Stimulated activated CD4-positive, alpha-beta T cell treated with anti-CD3 and anti-CD28 coated beads, Interleukin-15, amount 100 ng/mL, for 1 hour (primary cell): Measurements from ENCODE around the gene DIPK1B.

Source experiments
- DNase-seq, 2 donors: peaks; one replicate each; pipeline ENCODE4 v3.0.0-alpha.2; 2020; ENCODE audit warnings: low read depth in 1 of 2, low spot score in 1 of 2

Gene DIPK1B

DNA sequence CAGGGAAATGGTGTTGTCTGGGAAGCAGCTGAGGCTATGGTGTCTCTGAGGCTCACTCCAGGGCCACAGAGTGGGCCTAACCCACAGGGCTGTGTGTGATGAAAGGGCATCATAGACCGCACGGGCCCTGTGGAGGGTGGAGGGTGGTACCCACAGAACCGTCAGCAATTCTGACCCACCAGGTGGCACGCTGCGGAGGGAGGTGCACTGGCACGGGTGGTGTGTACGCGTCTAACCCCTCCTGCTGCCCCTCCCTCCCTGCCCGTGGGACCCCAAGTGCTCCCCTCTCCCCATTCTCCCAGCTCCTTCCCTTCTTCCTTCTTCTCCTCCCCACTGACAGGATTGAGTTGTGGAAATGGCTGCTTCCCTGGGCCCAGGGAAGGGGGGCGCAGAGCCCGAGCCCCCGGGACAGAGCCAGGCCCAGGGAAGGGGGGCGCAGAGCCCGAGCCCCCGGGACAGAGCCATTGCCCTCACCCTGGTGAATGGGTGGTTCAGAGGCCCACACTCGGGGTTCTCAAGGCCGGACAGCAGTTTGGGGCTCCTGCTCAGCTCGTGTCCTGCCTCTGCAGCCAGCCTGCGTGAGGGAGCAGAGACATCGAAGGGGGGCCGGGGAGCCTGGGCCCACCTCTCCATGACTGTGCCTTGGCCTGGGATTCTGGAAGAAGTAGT, 23.6 kb downstream of the DIPK1B start:
- DNase-seq = no peak

DNA sequence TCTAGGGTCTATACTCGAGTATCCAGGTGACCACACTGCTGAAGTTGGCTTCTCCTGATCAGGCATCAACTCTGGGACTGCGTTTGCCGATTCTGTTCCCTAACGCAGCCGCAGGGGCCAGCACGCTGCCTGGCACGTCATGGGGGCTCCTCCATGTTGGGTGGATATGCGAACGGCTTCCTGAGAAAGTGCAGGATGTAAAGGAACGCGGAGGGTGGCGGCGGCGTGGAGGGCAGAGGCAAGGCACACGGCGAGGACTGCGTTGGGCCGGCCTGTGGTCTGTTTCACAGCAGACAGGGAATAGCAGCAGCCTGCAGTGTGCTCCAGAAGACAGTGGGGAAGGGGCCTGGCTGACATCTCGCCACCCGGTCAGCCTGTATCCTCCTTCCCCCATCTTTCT, 26.6 kb downstream of the DIPK1B start:
- no peak for DNase-seq

DNA sequence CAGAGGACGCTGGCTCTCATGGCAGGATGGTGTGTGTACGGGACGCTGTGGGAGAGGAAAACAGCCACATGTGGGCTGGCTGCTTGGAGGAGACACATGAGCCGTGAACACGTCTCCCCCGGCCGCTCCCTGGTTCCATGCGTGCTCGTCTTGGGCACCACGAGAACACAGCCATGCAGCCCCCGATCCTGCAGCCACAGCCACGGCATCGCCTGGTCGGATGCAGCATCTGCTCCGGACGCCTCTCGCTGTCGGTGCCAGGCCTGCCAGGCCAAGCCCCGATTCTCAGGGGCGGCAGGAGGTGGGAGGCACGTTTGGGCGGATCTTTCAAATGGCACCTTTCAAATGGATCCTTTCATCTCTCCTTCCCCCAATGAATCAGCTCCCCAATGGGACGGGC, 27.1 kb downstream of the DIPK1B start:
- DNase-seq = no peak

DNA sequence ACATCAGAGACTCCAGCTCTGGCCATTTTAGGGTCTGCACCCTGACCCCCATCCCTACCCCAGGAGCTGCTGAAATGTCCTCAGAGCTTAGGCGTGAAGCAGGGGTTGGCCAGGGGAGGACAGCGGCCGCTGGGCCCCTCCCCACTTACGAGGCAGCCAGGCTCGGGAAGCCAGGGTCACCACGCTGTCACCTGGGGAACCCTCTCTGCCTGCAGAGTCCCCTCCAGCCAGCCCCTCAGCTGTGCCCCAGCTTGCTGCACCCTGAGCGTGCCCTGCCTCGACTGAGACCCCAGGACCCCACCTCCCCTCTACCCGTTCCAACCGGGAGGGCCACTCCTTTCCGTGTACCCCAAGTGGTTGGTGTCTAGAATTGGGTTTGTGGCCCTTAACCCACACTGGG, 27.7 kb downstream of the DIPK1B start:
- DNase-seq = no peak

DNA sequence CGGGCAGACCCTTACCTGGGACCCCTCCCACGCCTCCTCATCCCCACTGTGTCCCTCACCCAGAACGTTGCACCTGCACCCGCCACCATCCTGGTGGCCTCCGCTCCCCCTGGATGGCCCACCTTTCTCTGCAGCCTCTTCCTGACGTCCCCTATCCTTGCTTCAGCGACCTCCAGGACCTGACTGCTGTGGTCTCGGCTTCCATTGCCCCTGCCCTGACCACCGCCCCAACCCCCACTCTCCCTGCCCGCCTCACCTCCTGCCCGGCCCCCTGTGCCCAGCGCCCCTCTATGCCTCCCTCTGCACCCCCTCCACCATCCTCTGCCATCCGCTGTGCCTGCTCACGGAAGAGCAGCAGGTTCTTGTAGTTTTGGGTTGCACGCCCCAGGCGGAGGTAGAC, 28.1 kb downstream of the DIPK1B start:
- no peak for DNase-seq

DNA sequence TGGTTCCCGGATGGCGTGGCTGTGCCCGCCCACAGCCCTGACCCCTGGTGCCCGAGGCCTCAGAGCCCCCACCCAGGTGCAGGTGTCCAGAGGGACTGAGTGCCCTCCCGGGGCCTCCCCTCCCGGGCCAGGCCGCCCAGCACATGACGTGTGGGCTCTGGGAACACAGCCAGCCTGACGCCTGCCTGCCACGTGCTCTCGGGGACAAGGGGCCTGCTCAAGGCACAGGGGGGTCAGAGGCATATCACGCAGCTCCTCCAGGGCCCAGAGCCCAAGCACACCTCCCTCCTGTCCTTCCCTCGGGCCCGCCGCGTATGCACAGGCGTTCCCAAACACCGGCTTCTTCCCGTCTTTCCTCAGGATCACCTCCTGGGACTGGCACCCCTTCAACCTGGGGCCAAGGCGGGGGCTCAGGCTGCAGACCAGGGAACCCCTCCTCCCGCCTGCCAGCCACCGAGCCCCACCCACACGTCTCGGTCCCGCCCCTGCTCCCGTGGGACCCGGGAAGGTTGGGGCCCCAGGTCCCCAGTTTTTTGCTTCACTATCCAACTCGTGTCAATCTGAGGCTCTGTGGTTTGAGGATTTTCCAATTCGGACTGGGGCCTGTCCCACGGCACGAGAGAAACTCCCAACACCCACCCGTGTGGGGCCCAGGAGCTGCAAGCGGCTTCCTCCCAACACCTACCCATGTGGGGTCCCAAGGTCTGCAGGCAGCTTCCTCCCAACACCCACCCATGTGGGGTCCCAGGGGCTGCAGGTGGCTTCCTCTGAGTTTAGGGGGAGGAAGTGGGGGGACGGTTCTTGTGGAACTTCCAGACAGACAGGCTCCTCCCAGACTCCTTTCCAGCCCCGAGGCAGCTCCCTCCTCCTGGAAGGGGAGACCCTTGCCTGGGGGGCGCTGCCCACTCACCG, 28.9 kb downstream of the DIPK1B start:
- DNase-seq = no peak

DNA sequence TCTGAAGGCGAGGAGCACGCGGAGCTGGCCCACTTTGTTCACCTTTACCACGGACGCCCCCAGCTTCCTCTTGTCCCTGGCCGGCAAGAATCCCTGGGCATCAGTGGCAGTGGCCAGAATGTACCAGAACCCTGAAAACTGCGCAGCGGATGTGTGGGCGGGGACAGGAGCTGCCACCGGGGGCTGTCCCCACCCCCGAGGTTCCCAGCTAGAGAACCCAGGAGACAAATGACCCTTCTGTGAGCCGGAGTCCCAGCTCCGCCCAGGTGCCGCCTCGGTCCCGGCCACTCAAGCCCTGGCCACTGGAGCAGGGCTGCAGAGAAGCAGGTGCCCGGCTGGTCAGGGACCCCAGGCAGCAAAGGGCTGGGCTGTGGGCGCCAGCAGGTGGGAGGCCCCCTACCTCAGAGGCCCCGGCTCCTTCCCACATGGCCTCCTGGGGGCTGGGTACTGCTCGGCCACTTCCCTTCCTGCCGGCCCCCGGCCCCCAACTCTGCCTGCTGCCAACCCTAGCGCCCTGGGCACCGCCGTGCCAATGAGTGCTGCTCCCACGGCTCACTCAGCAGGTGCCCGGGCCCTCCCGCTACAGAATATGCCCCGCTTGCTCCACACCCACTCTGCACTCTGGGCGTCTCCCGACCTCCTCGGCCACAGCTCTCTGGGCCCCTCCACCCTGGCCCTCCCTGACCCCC, 29.7 kb downstream of the DIPK1B start:
- DNase-seq = no peak

DNA sequence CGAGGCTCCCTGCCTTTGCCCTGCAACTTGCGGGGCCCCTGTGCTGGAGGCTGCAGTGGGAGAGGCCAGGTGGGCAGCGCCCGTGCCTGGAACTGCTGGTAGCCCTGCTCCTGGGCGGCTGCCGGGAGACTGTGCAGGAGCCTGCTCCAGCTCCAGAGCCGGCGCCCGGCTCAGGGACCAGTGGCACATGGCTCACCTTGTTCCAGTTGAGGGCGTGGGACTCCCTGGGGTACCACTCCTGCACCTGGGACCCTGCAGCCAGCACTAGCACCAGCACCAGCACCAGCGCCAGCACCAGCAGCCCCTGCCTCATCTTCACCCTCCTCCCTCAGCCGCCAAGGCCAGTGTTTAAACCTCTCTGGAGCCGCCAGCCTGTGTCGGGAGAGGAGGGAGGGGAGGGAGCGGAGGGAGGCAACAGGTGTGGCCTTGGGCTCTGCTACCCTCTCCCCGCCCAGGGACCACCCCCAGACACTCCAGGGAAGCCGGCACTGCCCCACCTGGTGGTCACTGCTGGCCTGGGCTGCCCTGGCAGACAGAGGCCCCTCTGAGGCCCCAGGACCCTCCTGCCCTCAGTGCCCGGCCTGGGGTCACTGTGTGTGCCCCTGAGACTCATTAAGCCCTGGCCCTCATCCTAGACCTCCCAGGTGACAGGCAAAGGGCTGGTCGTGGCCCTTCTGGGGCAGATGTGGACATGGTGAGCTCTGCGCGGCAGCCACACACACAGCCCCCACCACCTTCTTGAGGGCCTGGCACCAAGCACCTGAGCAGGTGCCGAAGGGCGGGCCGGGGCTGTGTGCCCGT, 30.4 kb downstream of the DIPK1B start, which contains the start of gene LCN10:
Gene LCN10, minus strand, starts transcription at position 350 of the 801 bp plus-strand sequence. Its CDS starts 37 bp downstream, at position 313.
- no peak for DNase-seq

DNA sequence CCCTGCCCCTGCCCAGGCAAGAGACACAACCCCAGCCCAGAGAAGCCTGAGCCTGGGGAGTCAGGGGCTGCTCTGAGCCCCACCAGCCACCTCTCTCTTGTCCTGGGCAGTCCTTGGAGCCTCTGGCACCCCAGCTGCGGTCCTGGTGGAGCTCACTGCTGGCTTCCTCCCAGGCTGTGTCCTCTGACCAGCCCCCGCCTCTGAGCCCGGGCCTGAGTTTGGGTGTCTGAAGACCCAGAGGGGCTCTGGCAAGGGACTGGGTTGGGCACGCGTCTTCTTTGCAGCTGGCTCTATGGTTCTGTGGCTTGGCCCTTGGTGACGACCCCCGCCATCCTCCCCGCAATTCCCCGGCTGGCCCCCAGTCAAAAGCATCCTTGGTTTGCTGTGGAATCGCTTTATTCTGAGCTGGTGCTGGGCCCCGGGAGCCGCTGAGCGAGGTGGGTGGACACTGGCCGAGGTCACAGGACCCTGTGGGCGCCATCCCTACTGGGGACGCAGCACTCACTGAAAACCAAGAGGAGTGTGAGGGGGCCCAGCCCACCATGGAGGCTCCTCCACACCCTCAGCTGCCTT, 31.4 kb downstream of the DIPK1B start:
- no peak for DNase-seq

DNA sequence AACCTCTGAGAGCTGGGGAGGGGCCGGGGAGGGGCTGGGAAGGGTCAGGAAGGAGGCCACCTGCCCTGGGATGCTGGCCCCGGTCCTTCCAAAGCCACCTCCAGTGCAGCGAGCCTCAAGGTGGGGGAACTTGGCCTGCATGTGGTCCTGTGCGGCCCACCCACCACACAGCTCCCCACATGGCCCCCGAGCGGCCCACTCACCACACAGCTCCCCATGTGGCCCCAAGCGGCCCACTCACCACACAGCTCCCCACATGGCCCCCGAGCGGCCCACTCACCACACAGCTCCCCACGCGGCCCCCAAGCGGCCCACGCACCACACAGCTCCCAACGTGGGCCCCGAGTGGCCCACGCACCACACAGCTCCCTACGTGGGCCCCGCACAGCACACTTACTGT, 32.4 kb downstream of the DIPK1B start:
- DNase-seq = no peak

DNA sequence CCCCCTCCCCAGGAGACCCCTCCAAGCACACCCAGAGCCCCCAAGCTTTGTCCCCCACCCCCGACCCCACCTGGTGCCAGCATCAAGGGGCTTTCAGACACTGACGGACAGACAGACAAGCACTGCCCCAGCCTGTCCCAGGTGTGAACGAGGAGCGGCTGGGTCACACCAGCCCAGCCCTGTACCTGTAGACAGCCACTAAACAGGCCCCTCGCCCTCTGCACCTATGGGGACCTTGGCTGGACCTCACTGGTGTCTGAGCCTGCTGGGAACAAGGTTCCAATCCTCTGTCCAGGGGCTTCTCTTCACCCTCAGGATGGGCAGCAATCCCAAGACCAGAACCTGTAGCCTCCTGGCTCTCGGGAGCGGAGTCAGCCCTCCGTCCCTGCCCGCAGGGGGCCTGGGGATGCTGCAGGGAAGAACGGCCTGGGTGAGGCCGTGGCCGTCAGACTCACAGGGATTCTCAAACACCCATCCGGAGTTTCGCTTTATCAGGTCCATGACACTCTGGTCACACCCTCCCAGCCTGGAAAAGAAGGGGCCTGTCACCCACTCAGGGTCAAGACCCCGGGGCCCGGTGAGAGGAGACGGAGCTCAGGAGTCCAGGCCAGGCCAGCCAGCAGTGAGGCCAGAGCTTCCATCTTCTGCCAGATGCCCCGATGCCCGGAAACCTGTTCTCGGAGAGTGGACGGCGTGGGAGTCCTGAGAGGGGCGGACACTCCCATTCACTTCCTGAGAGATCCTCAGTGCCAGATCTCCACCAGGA, 33.2 kb downstream of the DIPK1B start:
- DNase-seq = no peak

DNA sequence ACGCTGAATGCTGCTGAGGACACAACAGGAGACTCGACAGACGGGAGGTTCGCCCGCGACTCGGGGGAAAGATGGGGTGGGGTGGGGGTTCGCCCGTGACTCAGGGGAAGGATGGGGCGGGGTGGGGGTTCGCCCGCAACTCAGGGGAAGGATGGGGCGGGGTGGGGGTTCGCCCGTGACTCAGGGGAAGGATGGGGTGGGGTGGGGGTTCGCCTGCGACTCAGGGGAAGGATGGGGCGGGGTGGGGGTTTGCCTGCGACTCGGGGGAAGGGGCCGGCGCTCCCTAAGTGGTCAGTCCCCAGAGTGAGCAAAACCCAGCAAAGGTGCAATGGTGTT, 33.8 kb downstream of the DIPK1B start:
- DNase-seq = no peak

DNA sequence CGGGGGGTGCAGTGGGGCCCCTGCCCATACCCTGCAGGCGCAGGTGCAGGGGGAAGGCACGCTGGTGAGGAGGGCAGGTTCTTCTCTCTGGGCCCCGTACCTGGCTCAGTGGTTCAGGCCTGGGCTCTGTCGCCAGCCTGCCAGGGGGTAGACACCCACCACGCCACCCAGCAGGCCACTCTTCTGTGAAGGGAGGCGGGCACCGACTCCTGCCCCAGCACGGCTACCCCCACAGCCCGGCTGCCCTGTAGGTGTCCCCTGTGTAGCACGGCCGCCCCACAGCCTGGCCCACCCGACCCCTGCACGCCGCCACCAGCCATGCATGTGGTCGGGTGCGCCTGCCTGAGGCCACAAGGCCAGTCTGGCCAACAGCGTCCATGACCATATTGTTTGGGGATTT, 34.2 kb downstream of the DIPK1B start:
- no peak for DNase-seq

DNA sequence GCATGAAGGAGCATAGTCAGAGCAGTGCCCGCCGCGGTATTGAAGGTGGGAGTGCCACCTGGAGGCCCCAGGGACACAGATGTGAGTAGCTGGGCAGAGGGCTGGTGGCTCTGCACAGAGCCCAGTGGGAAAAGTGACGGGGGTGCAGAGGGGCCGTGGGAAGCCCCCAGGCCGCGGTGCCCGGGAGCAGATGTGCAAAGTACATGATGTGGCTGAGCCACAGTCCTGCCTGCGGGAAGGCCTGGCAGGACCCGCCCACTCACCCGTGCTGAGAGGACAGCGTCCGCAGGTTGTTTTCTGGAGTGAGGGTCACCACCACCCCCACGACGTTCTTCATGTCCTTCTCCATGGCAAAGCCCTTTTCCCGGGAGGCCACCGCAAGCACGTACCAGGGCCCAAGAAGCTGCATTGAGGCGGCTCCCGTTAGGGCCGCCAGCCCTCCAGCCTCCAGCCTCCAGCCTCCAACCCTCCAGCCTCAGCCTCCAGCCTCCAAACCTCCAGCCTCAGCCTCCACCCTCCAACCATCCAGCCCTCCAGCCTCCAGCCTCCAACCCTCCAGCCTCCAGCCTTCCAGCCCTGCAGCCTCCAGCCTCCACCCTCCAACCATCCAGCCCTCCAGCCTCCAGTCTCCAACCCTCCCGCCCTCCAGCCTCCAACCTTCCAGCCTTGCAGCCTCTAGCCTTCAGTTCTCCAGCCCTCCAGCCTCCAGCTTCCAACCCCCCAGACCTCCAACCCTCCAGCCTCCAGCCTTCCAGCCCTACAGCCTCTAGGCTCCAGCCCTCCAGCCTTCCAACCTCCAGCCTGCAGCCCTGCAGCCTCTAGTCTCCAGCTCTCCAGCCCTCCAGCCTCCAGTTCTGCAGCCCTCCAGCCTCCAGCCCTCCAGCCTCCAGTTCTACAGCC, 35.0 kb downstream of the DIPK1B start:
- DNase-seq = no peak

DNA sequence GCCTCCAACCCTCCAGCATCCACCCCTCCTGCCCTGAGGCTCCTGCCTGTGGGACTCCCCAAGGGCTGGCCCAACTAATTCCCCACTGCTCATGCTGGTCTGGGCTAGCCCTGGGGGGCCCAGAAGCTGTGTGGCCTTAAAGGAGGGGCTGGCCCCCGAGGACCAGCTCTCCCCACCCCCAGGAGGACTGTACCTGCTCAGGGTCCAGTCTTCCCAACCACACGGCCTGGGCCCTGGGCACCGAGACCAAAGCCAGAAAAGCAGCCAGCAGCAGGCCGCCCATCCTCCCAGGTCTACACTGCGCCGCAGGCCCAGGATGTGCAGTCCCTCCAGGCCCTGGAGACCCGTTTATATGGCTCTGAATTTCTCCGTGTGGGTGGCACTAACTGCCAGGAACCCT, 35.8 kb downstream of the DIPK1B start, which contains the start of gene LCN6:
Gene LCN6, minus strand, starts transcription at position 325 of the 400 bp plus-strand sequence. Its CDS starts 42 bp downstream, at position 283.
- DNase-seq = no peak

DNA sequence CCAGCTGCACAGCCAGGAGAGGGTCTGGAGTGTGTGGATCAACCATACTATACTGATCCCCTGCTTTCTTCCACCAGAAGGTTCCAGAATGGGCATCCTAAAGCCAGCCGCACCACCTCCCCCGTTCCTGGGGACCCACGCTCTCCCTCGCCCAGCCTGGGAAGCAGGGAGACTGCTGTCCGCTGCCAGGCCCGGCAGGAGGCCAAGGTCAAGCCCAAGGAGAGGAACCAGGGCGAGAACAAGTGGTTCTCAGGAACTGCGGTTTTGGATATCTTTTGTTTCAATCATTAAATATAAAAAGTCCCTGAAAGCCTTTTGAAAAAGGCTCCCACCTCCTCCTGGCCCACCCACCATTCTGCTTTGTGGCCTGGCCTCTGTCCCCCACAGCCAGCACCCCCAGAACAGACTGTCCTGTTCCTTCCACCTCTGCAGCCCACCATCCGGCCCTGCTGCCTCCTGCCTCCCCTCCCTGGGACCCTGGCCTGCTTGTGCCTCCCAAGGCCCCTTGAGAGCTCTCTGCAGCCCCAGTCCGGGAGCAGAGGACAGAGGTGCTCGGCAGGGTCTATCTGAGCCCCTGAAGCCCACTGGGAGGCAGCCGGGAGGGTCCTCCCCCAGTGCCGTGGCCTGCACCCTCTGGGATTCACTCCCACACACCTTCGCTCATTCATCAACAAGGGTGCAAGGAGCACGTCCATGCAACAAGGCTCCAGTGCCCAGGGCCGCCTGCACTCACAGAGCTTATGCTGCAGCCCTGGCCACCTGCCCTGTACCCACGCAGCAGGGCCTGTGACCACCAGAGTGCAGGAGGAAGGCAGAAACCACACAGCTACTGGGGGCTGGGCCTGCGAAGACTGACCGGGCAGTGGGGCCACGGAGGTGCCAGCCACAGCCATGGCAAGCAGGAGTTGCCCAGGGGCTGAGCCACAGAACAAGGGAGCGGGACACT, 36.6 kb downstream of the DIPK1B start:
- DNase-seq = no peak

DNA sequence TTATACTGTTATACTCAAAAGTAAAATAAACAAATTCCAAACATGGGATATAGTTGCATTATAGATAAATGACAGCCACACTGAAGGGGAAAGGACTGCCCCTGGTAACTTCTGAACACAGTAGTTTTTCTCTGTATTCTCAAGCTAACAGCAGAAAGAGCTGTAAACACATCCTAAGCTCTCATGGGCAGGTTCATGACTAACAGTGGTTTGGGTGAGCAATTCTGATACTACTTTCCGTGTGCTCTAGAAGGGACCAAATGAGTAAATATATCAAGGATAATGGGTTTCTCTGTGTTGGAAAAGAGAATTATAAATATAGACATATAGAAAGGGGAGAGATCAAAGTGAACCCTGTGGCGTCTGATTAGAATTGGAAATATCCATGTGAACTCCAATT, 38.2 kb downstream of the DIPK1B start:
- no peak for DNase-seq

DNA sequence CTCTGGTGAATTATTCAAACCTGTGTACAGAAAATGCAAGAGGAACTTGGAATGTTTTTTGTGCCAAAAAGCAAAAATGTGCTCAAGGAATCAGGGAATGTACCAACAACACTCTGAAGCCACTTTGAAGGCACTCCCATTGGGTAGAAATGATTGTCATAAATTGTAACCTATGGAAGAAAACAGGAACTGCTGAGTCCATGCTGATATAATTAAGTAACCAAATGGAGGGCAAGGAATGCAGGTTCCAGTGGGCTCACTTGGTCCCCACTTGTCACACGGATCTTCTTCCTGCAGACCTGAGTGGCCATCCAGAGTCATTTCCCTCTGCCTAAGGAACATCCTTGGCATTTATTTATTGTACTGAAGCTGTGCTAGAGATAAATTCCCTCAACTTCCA, 38.9 kb downstream of the DIPK1B start:
- no peak for DNase-seq
